GM19397 (cell line): ENCODE measurements around the gene TRAPPC10.
"Not testable (repeated sequence)": the region's sequence is repeated elsewhere in the genome, so short reads cannot be mapped to it uniquely, and the experiment has no call there.

Experiments used
- ATAC-seq: cut with Tn5 transposase; IDR thresholded peaks from one replicate; pipeline ENCODE4 v1.9.1; 2021; ENCODE audit warnings: mild to moderate bottlenecking, moderate library complexity; ENCODE audit not compliant: unreplicated experiment

TRAPPC10 gene

DNA sequence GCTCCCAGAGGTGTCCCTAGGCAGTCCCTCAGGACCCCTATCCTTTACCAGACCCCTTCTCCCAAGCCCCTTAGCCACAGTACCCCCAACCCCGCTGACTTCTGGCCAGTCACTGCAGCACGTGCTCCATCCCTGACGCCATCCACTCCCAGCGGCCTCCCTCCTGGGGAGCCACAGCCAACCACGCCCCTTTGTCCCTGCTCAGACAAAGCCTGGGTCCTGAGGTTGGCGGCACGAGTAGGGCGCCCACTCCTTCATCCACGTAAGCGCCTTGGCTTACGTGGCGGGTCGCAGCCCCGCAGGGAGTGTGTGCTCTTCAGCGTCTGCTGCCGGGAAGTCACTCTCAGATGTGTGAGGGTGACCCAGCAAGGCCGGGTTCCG lies 128.4 kb downstream of the TRAPPC10 start:
- ATAC-seq: not testable (repeated sequence)

DNA sequence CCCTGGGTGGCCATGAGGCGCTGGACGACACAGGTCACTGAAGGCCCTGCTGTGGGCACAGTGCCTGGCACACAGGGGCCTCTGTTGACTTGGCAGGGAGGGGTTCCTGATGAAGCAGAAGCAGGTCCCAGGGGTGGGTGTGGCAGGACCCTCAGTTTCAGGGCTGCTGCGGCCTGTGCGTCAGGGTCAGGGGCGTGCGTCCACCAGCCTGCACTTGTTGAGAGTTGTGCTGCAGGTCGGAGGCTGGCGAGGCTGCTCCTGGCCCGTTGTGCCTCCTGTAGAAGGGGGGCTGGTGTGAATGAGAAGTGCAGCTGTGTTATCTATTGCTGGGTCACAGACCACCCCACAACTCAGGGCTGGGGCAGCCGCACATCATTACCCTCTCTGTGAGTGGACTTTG lies 130.4 kb downstream of the TRAPPC10 start:
- ATAC-seq: not testable (repeated sequence)

DNA sequence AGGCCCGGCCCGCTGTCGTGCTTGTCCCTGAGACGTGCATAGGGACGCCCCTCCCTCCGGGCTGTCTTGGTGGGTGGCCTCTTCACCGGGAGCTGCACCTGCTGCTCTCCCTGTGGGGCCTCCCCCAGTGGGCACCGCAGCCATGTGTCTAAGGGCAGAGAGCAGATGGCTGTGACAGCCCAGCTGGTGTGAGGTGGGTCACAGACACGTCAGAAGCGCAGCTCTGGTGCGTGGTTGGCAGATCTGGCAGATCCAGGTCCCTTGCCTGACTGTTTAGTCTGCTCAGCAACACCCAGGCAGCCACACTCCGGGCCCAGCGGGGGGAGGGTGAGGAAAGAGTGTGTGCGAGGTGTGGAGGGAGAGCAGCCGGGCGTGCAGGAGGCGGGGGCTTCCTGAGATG lies 131.3 kb downstream of the TRAPPC10 start:
- ATAC-seq: not testable (repeated sequence)

DNA sequence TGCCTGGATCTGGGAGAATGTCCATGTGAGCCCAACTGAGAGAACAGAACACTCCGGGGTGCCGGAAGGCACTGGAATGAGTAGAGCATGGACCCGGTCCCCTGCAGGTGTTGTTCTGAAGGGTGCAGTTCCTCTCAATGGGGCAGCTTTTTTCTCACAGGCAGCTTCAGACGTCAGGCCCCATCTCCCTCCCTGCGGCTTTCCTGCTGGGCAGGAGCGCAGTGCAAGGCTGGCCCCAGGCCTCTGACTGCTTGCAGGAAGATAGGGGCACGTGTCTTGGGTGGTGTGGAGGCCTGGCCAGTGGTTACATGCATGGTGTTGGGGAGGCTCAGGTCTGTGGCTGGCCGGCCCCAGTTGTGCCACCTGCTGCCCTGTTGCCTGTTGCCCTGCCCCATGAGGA lies 131.9 kb downstream of the TRAPPC10 start:
- ATAC-seq: not testable (repeated sequence)

DNA sequence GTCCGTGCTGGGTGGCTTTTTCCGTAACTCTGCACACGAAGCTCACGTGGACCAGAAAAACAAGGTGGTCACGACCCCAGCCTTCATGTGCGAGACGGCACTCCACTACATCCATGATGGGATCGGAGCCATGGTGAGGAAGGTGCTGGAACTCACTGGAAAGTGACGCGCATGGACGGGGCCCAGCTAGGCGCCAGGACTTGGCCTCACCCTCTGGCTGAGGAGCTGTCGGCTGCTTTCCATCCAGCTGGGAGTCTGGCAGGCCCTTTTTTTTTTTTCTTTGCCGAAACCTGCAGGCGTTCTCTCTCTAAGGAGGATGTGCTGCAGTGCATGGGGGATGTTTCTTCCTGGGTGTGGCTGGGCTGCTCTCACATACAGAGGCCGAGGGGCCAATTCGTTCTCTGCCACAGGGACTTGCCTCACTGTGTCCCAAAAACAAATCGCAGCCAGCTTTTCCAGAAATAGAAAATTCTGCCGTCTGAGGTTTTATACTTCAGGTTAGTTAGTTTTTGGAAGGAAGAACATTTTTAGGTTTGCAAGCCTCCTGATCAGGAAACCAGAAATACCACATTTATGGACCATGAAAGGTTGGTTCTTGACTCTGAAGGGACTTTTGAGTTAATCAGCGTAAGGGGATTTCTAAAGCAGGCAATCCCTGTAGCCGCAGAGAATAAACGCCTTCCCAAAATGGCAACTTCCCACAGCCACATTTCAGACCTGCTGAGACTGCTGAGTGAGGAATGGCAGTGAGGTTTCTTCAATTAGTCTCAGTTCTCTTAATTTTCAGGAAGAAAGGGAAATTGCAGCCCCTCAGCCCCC lies 132.9 kb downstream of the TRAPPC10 start:
- not testable (repeated sequence) for ATAC-seq

DNA sequence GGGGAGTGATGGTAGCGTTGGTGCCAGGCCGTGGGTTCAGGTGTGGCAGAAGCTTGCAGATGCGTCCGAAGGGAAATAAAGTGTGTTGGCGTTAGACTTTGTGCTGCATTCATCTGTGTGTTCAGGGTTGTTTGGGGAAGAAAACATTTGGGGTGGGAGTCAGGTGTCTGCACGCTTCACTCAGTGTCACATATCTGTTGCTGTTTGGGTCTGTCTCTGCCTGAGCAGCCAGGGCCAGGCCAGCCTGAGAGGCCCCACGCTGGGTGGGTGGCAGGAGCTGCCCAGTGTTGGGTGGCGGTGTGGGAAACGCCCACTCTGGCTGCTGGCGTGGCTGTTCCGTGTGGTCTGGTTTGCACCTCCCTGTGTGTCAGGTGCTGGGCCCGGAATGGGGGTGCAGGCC lies 133.5 kb downstream of the TRAPPC10 start:
- not testable (repeated sequence) for ATAC-seq

DNA sequence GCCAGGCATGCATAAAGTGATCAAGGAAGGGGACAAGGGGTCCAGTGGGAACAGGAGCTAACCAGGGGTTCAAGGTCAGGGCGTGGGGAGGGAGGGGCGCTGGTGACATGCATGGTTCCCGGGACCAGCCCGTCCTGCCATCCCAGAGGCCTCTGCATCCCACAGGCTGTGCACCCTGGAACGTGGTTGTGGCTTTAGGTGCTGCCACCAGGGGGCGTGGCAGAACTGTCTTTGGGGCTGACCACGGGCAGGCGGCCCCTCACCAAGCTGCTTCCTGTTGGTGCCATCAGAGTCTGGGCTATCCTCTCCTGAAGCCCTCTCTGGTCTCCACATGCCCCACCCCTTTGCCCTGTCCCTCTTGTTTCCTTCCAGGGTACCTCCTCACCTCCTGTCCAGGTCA lies 135.0 kb downstream of the TRAPPC10 start:
- not testable (repeated sequence) for ATAC-seq

DNA sequence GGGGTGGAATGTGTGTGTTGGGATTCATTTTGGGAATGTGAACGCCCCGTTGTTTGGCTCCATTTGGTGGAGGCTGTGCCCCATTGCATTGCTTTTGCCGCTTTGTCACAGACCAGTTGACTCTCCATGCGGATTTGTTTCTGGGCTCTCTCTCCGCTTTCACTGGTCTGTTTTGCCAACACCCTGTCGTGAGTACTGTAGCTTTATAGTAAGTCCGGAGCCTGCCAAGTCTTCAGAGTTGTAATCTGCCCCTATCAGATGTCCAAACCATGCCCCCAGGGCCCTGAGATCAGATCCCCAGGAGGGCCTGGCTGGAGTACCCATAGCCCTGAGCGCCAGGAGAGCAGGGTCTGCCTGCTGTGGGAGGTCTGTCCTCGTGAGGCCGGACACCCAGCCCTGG lies 138.1 kb downstream of the TRAPPC10 start:
- not testable (repeated sequence) for ATAC-seq

DNA sequence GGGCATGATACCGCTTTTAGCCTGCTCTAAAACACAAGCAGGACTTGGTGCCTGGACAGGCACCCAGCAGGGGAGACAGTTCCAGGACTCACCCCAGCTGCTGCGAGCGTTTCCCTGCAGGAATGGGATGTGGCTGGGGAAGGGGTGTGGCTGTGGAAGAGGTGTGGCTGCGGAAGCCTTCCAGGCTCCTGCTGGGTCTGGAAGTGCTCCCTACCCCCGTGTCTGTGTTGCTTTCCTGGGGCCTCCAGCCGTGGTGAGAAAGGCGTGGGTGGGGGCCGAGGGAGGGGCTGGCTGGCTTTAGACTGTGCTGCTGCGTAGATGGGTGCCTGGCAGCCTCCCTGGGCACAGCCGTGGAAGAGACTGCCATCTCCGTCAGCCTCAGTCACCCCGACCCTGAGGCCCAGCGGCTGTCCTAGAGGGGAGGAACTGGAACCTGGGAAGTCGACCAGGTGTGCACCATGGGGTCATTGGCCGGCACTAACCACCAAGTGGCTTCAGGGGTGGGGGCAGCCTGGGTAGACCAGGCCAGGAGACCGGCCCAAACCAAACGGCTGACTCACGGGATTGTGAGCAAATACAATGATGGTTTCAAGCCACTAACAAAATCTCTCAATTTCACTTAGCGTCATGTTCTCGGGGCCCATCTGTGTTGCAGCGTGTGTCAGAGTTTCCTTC lies 141.2 kb downstream of the TRAPPC10 start:
- ATAC-seq: not testable (repeated sequence)

DNA sequence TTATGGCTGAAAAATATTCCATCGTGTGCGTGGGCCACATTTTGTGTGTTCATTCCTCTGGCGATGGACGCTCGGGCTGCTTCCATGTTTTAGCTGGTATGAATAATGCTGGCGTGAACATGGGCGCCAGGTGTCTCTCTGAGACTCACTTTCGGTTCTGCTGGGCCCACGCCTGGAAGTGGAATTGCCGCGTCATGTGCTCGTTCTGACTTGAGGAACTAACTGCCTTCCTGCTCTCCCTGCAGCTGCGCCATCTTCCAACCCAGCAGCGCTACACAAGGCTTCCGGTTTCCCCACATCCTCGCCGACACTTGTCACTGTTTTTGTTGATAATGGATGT lies 141.8 kb downstream of the TRAPPC10 start:
- ATAC-seq: not testable (repeated sequence)

DNA sequence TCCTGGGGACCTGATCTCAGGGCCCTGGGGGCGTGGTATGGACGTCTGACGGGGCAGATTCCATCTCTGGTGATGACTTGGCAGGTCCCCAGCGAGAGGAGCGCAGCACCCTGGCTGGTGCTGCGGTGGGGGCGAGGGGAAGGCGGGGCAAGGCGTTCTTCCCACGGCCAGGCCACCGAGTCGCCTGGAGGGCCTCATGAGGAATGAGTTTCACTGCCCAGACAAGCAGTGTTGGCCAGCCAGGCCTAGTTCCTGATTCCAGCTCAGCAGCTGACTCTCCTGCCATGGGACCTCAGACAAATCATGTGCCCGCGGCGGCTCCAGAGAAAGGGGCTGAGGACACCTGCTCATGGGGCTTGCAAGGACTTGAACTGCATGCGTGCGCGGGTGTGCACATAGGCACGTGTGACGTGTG lies 142.7 kb downstream of the TRAPPC10 start:
- ATAC-seq: not testable (repeated sequence)

DNA sequence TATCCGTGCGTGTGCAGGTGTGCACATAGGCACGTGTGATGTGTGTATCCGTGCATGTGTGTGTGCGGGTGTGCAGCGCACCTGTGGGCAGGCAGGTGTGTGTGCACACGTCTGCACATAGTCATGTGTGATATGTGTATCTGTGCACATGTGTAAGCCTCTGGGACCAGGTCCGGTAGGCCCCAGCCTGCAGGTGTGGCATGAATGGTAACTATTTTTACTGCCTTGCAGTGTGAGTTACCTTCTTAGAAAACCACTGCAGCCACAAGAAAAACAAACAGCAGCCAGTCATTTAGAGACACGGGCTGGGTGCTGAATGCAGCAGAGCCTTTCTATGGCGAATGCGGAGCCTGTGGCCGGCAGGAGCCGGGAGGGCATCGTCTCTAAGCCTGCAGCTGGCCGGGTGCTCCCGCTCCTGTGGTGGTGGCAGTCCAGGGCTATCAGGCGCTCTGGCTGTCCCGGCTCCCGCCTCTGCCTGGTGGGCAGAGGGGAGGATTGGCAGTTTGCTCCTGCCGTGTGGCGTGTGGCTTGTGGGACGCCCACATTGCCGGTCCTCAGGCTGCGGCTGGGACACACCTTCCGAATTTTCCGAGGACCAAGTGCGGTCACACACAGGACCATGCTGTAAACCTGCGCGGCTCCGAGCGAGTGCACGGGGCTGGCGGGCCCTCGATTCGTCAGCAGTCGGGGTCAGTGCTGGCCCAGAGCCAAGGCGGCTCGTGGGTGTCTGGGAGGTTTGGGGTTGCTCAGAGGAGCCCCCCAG lies 143.3 kb downstream of the TRAPPC10 start:
- not testable (repeated sequence) for ATAC-seq

DNA sequence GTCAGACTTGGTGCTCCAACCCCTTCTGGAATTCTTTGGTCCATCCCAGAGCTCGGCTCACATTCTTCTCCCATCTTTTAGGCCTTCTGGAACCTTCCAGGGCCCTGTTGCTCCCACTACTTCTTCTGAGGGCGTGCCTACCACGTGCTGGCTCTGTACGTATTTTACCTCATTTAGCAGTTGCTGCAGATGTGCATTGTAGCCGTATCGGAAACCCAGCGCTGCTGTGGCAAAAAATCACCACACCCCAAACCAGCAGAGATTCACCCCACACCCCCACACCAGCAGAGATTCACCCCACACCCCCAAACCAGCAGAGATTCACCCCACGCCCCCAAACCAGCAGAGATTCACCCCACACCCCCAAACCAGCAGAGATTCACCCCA lies 143.9 kb downstream of the TRAPPC10 start:
- ATAC-seq: not testable (repeated sequence)
